Body of pancreas (tissue), 4 donors: Measurements from ENCODE around the gene COQ7. TPM values are rescaled to one million over a fixed set of nuclear protein-coding genes. Genes with fewer than 3 reads are reported as not detected.

Experiments
- ATAC-seq: fragments of 150-250 bp; one replicate; pipeline ENCODE4 v1.9.1; 2016
- DNase-seq, 4 donors: peaks; one replicate each; pipeline ENCODE4 v3.0.0-alpha.2; 2019
- H3K27ac ChIP-seq, 4 donors: fragments of 200-600 bp; sonication (generic); 1 replicate in 3 of 4; 2 replicates in 1 of 4; pipeline versions ENCODE4 v1.5.1 to v1.6.1; 2016 to 2019; ENCODE audit warnings: mild to moderate bottlenecking in 1 of 4, mixed read lengths in 1 of 4, moderate library complexity in 1 of 4
- H3K27me3 ChIP-seq, 2 donors: fragments of 200-600 bp; sonication (generic); one replicate each; pipeline ENCODE4 v1.6.0; 2016; ENCODE audit warnings: mild to moderate bottlenecking in 1 of 2
- H3K36me3 ChIP-seq, 2 donors: fragments of 200-600 bp; sonication (generic); replicated peaks in 1 of 2; 2 replicates each; pipeline ENCODE4 v1.5.1; 2016; ENCODE audit warnings: low read depth in 2 of 2; ENCODE audit not compliant: insufficient read depth in 1 of 2
- H3K4me1 ChIP-seq: fragments of 200-600 bp; sonication (generic); one replicate; pipeline ENCODE4 v1.6.0; 2016
- H3K4me3 ChIP-seq, 2 donors: fragments of 200-600 bp; sonication (generic); 1 replicate in 1 of 2; 2 replicates in 1 of 2; pipeline ENCODE4 v1.5.1; 2016 to 2019
- H3K9me3 ChIP-seq, 3 donors: fragments of 200-600 bp; sonication (generic); 1 replicate in 2 of 3; 2 replicates in 1 of 3; pipeline ENCODE4 v1.5.1; 2016
- POLR2A ChIP-seq, 3 donors: fragments of 450-650 bp; IDR thresholded peaks; one replicate each; pipeline ENCODE4 v1.6.1; 2016; ENCODE audit warnings: antibody characterized with exemption in 3 of 3, mild to moderate bottlenecking in 2 of 3
- WGBS, 2 donors: methylation state at CpG; one replicate each; pipeline ENCODE4 v1.1.5; 2017; 5-methylcytosine and 5-hydroxymethylcytosine counted together
- intact Hi-C: fragments of 100-400 bp; cut with DNase I; formaldehyde crosslinking; loops from one replicate; pipeline ENCODE4 v1.15.1; 2023
- total RNA-seq, 2 donors: library from RNA; depleted of rRNA; stranded (reverse); fragments of >200 nt; gene quantifications; one replicate each; pipeline ENCODE4 v1.1.0, GENCODE V29; 2016
- TF ChIP-seq, protein P1 (sequence below), 7 experiments: fragments of 450-650 bp in 4 of 7; fragments of 200-600 bp in 3 of 7; sonication (generic) in 3 of 7; IDR thresholded peaks; one replicate each; pipeline ENCODE4 v1.5.1; 2016 to 2019; ENCODE audit warnings: antibody characterized with exemption in 7 of 7

Gene COQ7
- total RNA-seq, 2 donors from 2014 or later, result 8.6 to 9.1 TPM

DNA sequence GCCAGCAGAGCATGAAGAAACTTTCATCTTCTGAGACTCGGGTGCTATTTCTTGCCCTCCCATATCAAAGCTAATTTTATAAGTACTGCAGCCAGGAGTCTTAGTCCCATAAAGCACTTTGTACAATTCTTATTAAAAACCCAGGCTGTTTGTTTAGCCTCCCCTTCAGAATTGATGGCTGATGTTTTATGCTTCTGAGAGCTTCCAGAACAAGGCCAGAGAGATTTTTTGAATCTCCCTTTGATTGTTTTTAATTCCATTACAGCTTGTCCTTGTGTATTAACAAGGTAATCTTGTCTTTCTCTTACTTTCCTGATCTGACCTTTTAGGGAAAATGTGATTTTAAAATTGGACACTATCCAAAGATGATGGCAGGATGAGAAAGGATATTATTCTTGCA is 16.3 kb downstream of the COQ7 start:
- 76 to 89% methylated on average over 1 of the region's 1 CpG for WGBS, 2 donors
- Histone ChIP-seq H3K4me1 (peaks cover 15% of the 10 kb centered on the region), H3K27ac (no peak overlapping the region), H3K4me3 (no peak overlapping the region), H3K36me3 (peaks cover 0 to 7% of the 10 kb centered on the region in 2 donors), H3K9me3 (no peaks in the 10 kb centered on the region), H3K27me3 (no peaks in the 10 kb centered on the region)
- TF ChIP-seq POLR2A (IDR thresholded peaks at IDR 0.05), result no peak
- TF ChIP-seq, protein P1, sequence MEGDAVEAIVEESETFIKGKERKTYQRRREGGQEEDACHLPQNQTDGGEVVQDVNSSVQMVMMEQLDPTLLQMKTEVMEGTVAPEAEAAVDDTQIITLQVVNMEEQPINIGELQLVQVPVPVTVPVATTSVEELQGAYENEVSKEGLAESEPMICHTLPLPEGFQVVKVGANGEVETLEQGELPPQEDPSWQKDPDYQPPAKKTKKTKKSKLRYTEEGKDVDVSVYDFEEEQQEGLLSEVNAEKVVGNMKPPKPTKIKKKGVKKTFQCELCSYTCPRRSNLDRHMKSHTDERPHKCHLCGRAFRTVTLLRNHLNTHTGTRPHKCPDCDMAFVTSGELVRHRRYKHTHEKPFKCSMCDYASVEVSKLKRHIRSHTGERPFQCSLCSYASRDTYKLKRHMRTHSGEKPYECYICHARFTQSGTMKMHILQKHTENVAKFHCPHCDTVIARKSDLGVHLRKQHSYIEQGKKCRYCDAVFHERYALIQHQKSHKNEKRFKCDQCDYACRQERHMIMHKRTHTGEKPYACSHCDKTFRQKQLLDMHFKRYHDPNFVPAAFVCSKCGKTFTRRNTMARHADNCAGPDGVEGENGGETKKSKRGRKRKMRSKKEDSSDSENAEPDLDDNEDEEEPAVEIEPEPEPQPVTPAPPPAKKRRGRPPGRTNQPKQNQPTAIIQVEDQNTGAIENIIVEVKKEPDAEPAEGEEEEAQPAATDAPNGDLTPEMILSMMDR (IDR thresholded peaks at IDR 0.05), result no peak
- no peak for DNase-seq
- no peak for ATAC-seq
- intact Hi-C loops, result loop anchor here (10.0 kb wide), 1 partner anchor 411 kb away; no protein-coding TSS in a partner anchor

DNA sequence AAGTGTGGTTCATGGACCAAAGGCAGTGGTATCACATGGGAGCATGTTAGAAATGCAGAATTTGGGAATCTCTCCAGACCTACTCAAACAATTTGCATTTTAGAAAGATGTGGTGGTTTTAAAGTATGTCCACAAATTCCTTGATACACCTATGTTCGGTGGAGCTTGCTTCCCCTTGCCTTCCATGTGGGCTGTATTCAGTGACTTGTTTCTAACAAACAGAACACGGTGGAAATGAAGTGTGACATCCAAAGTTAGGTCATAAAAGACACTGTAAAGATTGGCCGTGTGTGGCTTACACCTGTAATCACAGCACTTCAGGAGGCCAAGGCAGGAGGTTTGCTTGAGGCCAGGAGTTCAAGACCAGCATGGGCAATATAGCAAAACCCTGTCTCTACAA is 16.7 kb downstream of the COQ7 start:
- Histone ChIP-seq H3K27ac (no peak overlapping the region), H3K4me3 (no peak overlapping the region), H3K4me1 (peaks cover 15% of the 10 kb centered on the region), H3K9me3 (no peaks in the 10 kb centered on the region), H3K27me3 (no peaks in the 10 kb centered on the region), H3K36me3 (peaks cover 0 to 2% of the 10 kb centered on the region in 2 donors)
- ATAC-seq (no peak), DNase-seq (no peak)
- TF ChIP-seq, protein P1 (IDR thresholded peaks at IDR 0.05), result no peak
- no peak for TF ChIP-seq POLR2A (IDR thresholded peaks at IDR 0.05)
- 74 to 76% methylated on average over 3 of the region's 3 CpGs for WGBS, 2 donors
- intact Hi-C loops, result loop anchor here (10.0 kb wide), 1 partner anchor 411 kb away; no protein-coding TSS in a partner anchor

DNA sequence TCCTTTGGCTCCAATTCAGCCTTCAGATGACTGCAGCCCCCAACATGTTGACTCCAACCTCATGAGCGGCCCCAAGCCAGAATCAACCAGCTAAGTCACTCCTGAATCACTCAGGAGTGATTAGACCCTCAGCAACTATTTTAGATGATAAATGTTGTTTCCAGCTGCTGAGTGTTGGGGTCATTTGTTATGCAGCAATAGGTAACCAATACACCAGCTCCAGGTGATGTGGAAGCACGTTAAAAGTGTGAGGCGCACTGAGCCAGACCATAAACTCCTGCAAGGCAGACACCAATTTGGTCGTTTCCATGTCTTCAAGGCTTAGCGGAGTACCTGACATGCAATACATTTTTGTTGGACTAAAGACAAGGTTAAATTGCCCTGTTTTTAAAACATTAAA is 17.5 kb downstream of the COQ7 start:
- Histone ChIP-seq H3K27me3 (no peaks in the 10 kb centered on the region), H3K4me3 (no peak overlapping the region), H3K9me3 (no peaks in the 10 kb centered on the region), H3K27ac (no peak overlapping the region), H3K36me3 (peaks cover 0 to 2% of the 10 kb centered on the region in 2 donors), H3K4me1 (peaks cover 15% of the 10 kb centered on the region)
- TF ChIP-seq, protein P1 (IDR thresholded peaks at IDR 0.05), result no peak
- no peak for TF ChIP-seq POLR2A (IDR thresholded peaks at IDR 0.05)
- intact Hi-C loops, result loop anchor here (5.0 to 10.0 kb wide), 2 partner anchors 292 to 410 kb away; no protein-coding TSS in a partner anchor
- ATAC-seq, result no peak
- WGBS, 2 donors, result 84 to 89% methylated on average over 5 of the region's 5 CpGs
- no peak for DNase-seq

DNA sequence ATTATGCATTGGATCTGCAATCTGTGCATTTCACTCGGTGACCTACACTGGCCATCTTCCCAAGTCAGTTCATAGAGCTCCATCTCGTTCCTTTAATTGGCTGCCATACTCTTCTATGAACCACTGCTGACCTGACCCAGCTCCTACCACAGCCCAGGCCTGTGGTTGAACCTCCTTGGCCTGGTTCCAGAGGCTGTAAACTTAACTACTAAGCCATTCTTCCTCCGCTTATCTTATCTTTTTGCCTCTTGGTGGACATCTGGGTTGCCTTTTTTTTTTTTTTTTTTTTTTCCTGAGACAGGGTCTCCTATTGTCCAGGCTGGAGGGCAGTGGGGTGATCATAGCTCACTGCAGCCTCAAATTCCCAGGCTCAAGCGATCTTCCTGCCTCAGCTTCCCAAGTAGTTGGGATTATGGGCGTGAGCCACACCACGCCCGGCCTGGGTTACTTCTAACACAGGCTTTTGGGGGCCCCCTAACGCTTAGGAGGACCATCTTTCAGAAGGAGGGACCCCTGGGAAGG is 18.3 kb downstream of the COQ7 start:
- Histone ChIP-seq H3K4me1 (peaks cover 15% of the 10 kb centered on the region), H3K36me3 (peaks cover 0 to 2% of the 10 kb centered on the region in 2 donors), H3K27ac (no peak overlapping the region), H3K9me3 (no peaks in the 10 kb centered on the region), H3K4me3 (no peak overlapping the region), H3K27me3 (no peaks in the 10 kb centered on the region)
- ATAC-seq (no peak), DNase-seq (peak in 2 of 4 donors; percentile 18)
- intact Hi-C loops, result loop anchor here (5.0 to 10.0 kb wide), 2 partner anchors 292 to 409 kb away; no protein-coding TSS in a partner anchor
- TF ChIP-seq, protein P1 (IDR thresholded peaks at IDR 0.05), result no peak
- TF ChIP-seq POLR2A (IDR thresholded peaks at IDR 0.05), result no peak
- 30 to 32% methylated on average over 8 of the region's 8 CpGs for WGBS, 2 donors
